NK-92 (cell line): ENCODE results near the gene EPN3.

Experiments
- DNase-seq: peaks from one replicate; lab custom pipeline; 2025; ENCODE audit not compliant: unreplicated experiment; lab: John Stamatoyannopoulos, UW

The EPN3 gene

DNA sequence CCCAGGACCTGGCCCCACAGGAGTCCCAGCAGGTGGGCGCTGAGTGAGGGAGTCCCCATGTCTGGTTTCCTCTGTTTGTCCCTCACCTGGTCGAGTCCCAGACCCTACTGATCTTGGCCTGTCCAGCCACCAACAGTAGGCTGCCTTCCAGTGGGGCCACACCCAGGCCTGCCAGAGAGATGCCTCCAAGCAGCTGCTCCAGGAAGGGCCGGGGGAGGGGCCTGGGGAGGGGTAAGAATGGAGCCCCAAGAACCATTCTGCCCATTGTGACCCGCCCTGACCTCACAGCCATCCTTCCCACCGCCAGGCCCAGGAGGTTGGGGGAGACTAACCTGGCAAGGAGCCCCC lies 15.2 kb downstream of the EPN3 start:
- no peak for DNase-seq

DNA sequence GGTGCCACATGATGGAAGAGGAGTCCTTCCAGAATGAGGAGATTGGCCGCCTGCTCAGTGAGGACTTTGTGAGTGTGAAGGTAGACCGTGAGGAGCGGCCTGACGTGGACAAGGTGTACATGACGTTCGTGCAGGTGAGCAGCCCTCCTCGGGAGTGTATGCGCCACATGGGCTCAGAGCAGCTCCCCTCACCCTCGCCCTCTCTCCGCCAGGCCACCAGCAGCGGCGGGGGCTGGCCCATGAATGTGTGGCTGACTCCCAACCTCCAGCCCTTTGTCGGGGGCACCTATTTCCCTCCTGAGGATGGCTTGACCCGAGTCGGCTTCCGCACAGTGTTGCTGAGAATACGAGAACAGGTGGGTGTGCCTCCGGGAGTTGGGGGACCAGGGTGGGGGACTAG lies 16.3 kb downstream of the EPN3 start:
- no peak for DNase-seq

GRCh38 chr17:50549256-50549941 lies 16.9 kb downstream of the EPN3 start:
- DNase-seq = no peak

DNA sequence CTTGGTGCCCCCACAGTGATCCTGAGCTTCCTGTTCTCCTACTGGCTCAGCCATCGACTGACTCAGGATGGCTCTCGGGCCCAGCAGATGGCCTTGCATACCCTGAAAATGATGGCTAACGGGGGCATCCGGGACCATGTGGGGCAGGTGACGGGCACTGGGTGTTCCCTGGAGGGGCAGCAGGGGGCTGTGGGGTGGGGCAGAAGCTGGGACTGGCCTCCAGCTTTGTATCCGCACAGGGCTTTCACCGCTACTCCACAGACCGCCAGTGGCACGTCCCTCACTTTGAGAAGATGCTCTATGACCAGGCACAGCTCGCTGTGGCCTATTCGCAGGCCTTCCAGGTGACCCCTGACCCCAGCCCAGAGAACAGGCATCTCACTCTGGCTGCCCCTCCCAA lies 17.4 kb downstream of the EPN3 start:
- no peak for DNase-seq

DNA sequence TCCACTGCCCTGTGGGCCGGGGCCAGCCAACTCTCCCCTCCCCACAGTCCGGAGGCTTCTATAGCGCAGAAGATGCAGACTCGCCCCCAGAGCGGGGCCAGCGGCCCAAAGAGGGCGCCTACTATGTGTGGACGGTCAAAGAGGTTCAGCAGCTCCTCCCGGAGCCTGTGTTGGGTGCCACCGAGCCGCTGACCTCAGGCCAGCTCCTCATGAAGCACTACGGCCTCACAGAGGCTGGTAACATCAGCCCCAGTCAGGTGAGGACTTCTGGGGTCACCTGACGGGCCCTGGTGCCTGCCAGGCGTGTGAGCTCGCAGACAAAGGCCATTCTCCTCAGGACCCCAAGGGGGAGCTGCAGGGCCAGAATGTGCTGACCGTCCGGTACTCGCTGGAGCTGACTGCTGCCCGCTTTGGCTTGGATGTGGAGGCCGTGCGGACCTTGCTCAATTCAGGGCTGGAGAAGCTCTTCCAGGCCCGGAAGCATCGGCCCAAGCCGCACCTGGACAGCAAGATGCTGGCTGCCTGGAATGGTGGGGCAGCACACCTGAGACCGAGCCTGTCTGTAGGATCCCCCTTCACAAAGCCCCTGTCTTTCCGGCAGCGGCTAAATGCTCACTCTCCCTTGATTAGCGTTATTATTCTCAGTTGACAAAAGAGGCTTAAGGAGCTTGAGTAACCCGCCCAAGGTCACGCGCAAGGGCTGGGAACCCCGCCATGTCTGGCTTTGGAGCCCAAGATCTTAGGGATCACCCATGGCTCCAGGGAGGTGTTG lies 18.3 kb downstream of the EPN3 start:
- no peak for DNase-seq

DNA sequence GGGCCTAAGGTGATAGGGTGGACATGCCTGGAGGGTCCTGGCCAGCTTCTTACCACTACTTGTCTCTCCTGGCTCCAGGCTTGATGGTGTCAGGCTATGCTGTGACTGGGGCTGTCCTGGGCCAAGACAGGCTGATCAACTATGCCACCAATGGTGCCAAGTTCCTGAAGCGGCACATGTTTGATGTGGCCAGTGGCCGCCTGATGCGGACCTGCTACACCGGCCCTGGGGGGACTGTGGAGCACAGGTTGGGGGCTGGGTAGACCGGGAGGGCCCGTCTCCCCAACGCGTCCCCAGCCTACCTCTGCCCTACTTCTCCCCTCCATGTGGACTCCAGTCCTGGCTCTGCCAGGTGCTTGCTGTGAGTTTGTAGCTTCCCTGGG lies 18.9 kb downstream of the EPN3 start:
- DNase-seq = no peak

DNA sequence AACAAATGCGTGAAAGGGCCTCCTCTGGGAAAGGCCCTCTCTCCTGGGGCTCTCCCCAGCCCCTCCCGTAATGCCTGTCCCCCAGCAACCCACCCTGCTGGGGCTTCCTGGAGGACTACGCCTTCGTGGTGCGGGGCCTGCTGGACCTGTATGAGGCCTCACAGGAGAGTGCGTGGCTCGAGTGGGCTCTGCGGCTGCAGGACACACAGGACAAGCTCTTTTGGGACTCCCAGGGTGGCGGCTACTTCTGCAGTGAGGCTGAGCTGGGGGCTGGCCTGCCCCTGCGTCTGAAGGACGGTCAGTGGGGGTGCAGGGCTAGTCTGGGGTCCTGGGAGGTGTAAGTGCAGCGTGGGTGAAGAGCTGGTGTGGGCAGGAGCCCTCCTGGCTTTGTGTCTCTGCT lies 19.3 kb downstream of the EPN3 start:
- DNase-seq = no peak

DNA sequence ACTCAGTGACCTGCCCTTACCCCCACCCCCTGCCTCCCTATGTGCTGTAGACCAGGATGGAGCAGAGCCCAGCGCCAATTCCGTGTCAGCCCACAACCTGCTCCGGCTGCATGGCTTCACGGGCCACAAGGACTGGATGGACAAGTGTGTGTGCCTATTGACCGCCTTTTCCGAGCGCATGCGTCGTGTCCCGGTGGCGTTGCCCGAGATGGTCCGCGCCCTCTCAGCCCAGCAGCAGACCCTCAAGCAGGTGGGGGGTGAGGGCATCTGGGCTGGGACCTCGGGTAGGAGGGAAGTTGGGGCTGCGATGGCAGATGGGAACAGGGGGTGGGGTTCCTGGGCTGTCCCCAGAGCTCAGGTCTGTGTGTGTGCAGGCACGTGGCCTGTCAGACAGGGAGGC lies 21.7 kb downstream of the EPN3 start:
- DNase-seq = no peak

GRCh38 chr17:50556803-50557202 lies 24.3 kb downstream of the EPN3 start:
- DNase-seq = no peak

DNA sequence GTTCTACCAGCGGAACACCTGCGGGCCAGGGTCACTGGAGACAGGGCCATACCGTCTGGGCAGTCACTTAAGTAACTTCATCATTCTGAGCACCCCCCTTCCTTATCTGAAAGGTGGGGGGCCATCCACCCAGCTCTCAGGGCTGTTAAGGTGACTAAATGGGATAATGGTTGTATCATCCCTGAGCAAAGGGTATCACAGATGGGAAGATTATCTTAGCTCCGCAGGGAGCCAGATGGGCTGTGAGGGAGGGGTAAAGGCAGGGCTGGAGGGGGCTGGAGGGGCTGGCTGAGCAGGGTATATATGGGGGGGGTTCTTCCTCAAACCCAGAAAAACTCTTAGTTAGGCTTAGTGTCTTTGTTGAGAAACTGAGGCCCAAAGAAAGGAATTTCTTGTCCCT lies 25.1 kb downstream of the EPN3 start:
- no peak for DNase-seq

GRCh38 chr17:50558091-50558490 lies 25.6 kb downstream of the EPN3 start:
- DNase-seq = no peak

GRCh38 chr17:50558581-50558940 lies 26.0 kb downstream of the EPN3 start:
- no peak for DNase-seq

- DNase-seq = no peak
Observed at GRCh38 chr17:50558941-50559614, 26.5 kb downstream of the EPN3 start.

- DNase-seq = no peak
Observed at GRCh38 chr17:50559674-50560184, 27.2 kb downstream of the EPN3 start.

GRCh38 chr17:50560185-50560824 lies 27.8 kb downstream of the EPN3 start, which contains the start of gene CACNA1G:
TSS of gene CACNA1G (plus strand) at chr17:50560715. CDS start at chr17:50561460, 745 bp downstream.
- DNase-seq = no peak

GRCh38 chr17:50560931-50561745 lies 28.6 kb downstream of the EPN3 start:
- DNase-seq = no peak

GRCh38 chr17:50561746-50562141 lies 29.2 kb downstream of the EPN3 start:
- no peak for DNase-seq

GRCh38 chr17:50562242-50563091 lies 29.9 kb downstream of the EPN3 start:
- DNase-seq = no peak

GRCh38 chr17:50563092-50563511 lies 30.6 kb downstream of the EPN3 start:
- no peak for DNase-seq

DNA sequence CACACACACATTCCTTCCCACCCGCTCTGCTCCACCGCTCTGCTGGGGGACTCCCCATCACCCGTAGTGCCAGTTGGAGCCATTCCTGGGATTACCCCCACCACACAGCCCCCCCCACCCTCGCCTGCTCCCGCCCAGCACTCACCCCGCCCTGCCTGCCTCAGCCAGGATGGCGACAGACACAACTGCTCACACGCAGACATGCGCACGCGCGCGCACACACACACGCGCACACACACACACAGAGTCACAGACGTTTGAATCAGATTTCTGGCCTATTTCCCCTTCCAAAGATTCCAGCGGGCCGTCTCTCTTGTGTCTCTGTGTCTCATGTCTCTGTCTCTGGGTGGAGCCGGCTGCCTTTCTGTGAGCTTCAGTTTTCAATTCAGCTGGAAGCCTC lies 32.4 kb downstream of the EPN3 start:
- no peak for DNase-seq
